DND-41 (cell line): ENCODE measurements around the gene NR6A1.

Source experiments
- EZH2 ChIP-seq: IDR thresholded peaks from 3 replicates; pipeline ENCODE4 v1.6.1; 2012; ENCODE audit warnings: borderline replicate concordance, low read depth, mild to moderate bottlenecking, moderate library complexity, low read length, inconsistent platforms; ENCODE audit not compliant: severe bottlenecking
- TF ChIP-seq, protein P1 (sequence below): IDR thresholded peaks from 2 replicates; pipeline ENCODE4 v1.5.1; 2012; ENCODE audit warnings: borderline replicate concordance, low read length, moderate library complexity, mild to moderate bottlenecking; ENCODE audit not compliant: poor library complexity, severe bottlenecking; ENCODE audit errors: extremely low read depth

DNA sequence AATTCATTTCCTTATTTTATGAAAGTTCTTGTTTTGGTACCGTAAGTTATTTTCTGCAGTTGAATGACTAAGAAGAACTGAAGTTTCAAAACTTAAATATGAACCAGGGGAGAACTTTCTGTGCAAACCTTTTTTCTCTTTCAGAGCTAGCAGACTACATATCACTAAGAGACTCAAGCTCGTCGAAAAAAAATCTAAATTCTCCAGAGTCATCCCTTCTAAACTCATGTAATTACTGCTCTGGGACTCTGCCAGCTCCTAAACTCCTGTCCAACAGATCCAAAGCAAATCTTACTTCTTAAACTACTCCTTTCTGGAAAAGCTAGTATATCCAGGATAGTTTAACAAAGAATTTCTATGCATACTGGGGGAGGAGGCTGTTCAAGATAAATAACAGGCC, 176.9 kb downstream of the NR6A1 start:
- no peak for TF ChIP-seq EZH2
- TF ChIP-seq, protein P1, sequence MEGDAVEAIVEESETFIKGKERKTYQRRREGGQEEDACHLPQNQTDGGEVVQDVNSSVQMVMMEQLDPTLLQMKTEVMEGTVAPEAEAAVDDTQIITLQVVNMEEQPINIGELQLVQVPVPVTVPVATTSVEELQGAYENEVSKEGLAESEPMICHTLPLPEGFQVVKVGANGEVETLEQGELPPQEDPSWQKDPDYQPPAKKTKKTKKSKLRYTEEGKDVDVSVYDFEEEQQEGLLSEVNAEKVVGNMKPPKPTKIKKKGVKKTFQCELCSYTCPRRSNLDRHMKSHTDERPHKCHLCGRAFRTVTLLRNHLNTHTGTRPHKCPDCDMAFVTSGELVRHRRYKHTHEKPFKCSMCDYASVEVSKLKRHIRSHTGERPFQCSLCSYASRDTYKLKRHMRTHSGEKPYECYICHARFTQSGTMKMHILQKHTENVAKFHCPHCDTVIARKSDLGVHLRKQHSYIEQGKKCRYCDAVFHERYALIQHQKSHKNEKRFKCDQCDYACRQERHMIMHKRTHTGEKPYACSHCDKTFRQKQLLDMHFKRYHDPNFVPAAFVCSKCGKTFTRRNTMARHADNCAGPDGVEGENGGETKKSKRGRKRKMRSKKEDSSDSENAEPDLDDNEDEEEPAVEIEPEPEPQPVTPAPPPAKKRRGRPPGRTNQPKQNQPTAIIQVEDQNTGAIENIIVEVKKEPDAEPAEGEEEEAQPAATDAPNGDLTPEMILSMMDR = no peak
